Measurements from ENCODE around the gene SRL.

GRCh38 chr16:4285167-4285566 lies 43.3 kb upstream of the SRL start:
- no peak for TF ChIP-seq CTCF (conservative IDR thresholded peaks at IDR 0.05; ENCODE audit: low read depth, low read length)
- no peak for TF ChIP-seq EZH2 (IDR thresholded peaks at IDR 0.05; ENCODE audit: low read length, unreplicated experiment)

Measured in PC-3 (cell line).